ENCODE measurements around the gene C9orf57. TPM values are rescaled to one million over a fixed set of nuclear protein-coding genes. Genes with fewer than 3 reads are reported as not detected.

The C9orf57 gene
- total and polyA plus RNA-seq, 7 donors: 0.60 TPM; not detected in 6

DNA sequence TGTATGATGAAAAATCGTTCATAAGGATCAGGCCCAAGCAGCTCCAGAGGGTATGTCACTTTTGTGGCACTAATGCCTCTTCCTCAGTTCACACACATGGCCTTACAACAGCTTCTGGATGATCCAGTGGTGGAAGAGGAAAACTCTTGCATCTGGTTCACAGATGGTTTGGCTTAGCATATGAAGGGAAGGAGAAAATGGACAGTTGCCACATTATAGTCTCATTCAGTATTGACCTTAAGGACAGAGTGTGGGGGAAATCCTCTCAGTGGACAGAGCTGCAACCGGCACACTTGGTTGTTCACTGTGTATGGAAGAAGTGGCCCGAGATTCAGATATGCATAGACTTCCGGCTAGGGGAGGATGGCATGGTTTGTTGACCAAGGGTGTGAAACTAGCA is 22.8 kb downstream of the C9orf57 start:
- Histone ChIP-seq H3K36me3 (no peaks in the 10 kb centered on the region), H3K9me3 (no peaks in the 10 kb centered on the region), H3K4me3 (no peak overlapping the region), H3K4me1 (peaks cover 0 to 8% (median 3%) of the 10 kb centered on the region in 4 donors), H3K27me3 (no peaks in the 10 kb centered on the region), H3K27ac (no peak overlapping the region)
- TF ChIP-seq, protein P1, sequence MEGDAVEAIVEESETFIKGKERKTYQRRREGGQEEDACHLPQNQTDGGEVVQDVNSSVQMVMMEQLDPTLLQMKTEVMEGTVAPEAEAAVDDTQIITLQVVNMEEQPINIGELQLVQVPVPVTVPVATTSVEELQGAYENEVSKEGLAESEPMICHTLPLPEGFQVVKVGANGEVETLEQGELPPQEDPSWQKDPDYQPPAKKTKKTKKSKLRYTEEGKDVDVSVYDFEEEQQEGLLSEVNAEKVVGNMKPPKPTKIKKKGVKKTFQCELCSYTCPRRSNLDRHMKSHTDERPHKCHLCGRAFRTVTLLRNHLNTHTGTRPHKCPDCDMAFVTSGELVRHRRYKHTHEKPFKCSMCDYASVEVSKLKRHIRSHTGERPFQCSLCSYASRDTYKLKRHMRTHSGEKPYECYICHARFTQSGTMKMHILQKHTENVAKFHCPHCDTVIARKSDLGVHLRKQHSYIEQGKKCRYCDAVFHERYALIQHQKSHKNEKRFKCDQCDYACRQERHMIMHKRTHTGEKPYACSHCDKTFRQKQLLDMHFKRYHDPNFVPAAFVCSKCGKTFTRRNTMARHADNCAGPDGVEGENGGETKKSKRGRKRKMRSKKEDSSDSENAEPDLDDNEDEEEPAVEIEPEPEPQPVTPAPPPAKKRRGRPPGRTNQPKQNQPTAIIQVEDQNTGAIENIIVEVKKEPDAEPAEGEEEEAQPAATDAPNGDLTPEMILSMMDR (IDR thresholded peaks at IDR 0.05): no peak
- TF ChIP-seq POLR2AphosphoS5 (IDR thresholded peaks at IDR 0.05): no peak
- TF ChIP-seq EP300 (IDR thresholded peaks at IDR 0.05): no peak
- intact Hi-C loops (cut with DNase I): no loop called here
- 40 to 64% methylated on average over 4 of the region's 4 CpGs for WGBS, 2 donors
- no peak for DNase-seq

DNA sequence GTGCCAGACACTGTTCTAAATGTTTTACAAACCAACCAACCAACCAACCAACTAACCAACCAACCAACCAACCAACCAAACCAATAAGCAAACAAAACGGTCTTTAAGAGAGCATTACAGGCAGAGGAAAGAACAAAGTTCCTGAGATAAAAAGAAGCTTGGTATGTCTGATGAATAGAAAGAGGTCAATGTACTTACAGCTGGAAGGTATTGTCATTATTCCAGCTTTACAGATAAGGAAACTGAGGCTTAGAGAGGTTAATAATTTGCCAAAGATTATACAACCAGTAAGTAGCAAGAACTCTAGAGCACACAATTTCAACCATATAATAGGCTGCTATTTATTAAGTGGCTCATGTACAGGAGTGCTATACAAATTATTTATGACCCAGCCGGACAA is 29.6 kb downstream of the C9orf57 start:
- Histone ChIP-seq H3K4me3 (no peak overlapping the region), H3K9me3 (no peaks in the 10 kb centered on the region), H3K27ac (no peak overlapping the region), H3K4me1 (no peaks in the 10 kb centered on the region), H3K27me3 (no peaks in the 10 kb centered on the region), H3K36me3 (no peaks in the 10 kb centered on the region)
- 77 to 87% methylated on average over 2 of the region's 2 CpGs for WGBS, 2 donors
- no peak for DNase-seq
- TF ChIP-seq EP300 (IDR thresholded peaks at IDR 0.05) (no peak), POLR2AphosphoS5 (IDR thresholded peaks at IDR 0.05) (no peak), POLR2A (IDR thresholded peaks at IDR 0.05) (no peak)
- TF ChIP-seq, protein P1 (IDR thresholded peaks at IDR 0.05): no peak
- intact Hi-C loops (cut with DNase I): no loop called here

DNA sequence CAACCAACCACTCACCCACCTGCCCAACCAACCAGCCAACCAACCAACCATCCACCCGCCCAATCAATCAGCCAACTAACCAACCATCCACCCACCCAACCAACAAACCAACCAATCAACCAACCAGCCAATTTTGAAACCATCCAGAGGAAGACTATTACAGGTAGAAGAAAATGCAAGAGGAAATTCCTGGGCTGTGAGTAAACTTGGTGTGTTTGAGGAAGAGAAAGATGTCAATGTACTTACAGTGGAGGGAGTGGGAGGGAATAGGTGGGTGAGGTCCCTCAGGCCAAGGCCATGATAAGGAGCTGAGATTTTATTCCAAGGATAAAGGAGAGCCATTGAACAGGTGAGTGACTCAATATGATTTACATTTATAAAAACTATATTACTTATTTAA is 30.4 kb downstream of the C9orf57 start:
- H3K9me3 ChIP-seq: no peaks in the 10 kb centered on the region
- no peaks in the 10 kb centered on the region for H3K27me3 ChIP-seq
- no peaks in the 10 kb centered on the region for H3K36me3 ChIP-seq
- no peak overlapping the region for H3K27ac ChIP-seq
- no peak overlapping the region for H3K4me3 ChIP-seq
- DNase-seq: no peak
- TF ChIP-seq, protein P1 (IDR thresholded peaks at IDR 0.05): no peak
- no peak for TF ChIP-seq POLR2AphosphoS5 (IDR thresholded peaks at IDR 0.05)
- no peak for TF ChIP-seq EP300 (IDR thresholded peaks at IDR 0.05)
- no peak for TF ChIP-seq POLR2A (IDR thresholded peaks at IDR 0.05)
- WGBS, 2 donors: 92 to 94% methylated on average over 1 of the region's 1 CpG
- peaks cover 0 to 1% (median 0%) of the 10 kb centered on the region in 4 donors for H3K4me1 ChIP-seq
- intact Hi-C loops (cut with DNase I): no loop called here

DNA sequence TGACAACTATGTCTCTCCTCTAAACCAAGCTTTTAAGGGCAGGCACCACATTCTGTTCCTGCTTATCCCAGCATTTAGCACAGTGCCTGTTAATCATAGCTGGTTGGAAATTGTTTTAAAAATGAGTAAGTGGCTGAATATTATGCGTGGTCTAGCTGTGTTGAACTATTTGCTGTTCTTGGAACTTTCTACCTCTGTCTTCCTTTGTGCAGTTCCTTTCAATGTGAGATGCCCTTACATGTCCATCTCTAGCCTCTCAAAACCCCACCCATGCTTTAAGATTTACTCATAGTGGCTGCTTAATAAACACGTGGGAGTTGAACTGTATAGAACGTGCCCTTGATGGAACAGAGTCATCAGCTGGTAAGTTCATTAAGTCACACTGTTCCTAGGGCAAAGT is 34.5 kb downstream of the C9orf57 start:
- H3K27ac ChIP-seq: no peak overlapping the region
- H3K4me3 ChIP-seq: no peak overlapping the region
- H3K27me3 ChIP-seq: no peaks in the 10 kb centered on the region
- DNase-seq: no peak
- TF ChIP-seq, protein P1 (IDR thresholded peaks at IDR 0.05): no peak
- no peak for TF ChIP-seq POLR2A (IDR thresholded peaks at IDR 0.05)
- TF ChIP-seq POLR2AphosphoS5 (IDR thresholded peaks at IDR 0.05): no peak
- no peak for TF ChIP-seq EP300 (IDR thresholded peaks at IDR 0.05)
- H3K4me1 ChIP-seq: peaks cover 0 to 4% (median 0%) of the 10 kb centered on the region in 4 donors
- no peaks in the 10 kb centered on the region for H3K36me3 ChIP-seq
- intact Hi-C loops (cut with DNase I): loop anchor here (2.0 kb wide), 1 partner anchor 219 kb away; no protein-coding TSS in a partner anchor
- H3K9me3 ChIP-seq: no peaks in the 10 kb centered on the region
- WGBS, 2 donors: 26 to 66% methylated on average over 3 of the region's 3 CpGs

DNA sequence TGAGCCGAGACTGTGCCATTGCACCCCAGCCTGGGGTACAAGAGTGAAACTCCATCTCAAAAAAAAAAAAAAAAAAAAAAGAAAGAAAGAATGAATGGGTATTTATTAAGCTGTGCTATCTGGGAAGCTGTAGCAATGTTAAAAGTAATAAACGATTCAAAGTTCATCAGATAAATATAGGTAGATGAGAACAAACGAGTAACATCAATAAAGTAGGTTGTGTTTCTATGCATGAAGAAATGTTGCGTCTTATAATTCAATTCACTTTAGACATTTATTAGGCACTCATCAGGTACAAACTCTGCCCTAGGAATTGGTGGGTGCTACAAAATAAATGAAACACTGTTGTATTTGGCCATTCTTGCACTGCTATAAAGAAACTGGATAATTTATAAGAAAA is 36.8 kb downstream of the C9orf57 start:
- H3K4me1 ChIP-seq: peaks cover 0 to 4% (median 0%) of the 10 kb centered on the region in 4 donors
- intact Hi-C loops (cut with DNase I): no loop called here
- no peaks in the 10 kb centered on the region for H3K9me3 ChIP-seq
- no peak for DNase-seq
- H3K27ac ChIP-seq: no peak overlapping the region
- TF ChIP-seq POLR2AphosphoS5 (IDR thresholded peaks at IDR 0.05): no peak
- TF ChIP-seq POLR2A (IDR thresholded peaks at IDR 0.05): no peak
- no peak for TF ChIP-seq EP300 (IDR thresholded peaks at IDR 0.05)
- TF ChIP-seq, protein P1 (IDR thresholded peaks at IDR 0.05): no peak
- no peak overlapping the region for H3K4me3 ChIP-seq
- 57 to 82% methylated on average over 4 of the region's 4 CpGs for WGBS, 2 donors
- no peaks in the 10 kb centered on the region for H3K36me3 ChIP-seq
- no peaks in the 10 kb centered on the region for H3K27me3 ChIP-seq

Data from sigmoid colon (tissue), 7 donors.